Measurements from ENCODE around the gene VANGL2.
"Not testable (repeated sequence)": the region's sequence is repeated elsewhere in the genome, so short reads cannot be mapped to it uniquely, and the experiment has no call there.

VANGL2 gene

DNA sequence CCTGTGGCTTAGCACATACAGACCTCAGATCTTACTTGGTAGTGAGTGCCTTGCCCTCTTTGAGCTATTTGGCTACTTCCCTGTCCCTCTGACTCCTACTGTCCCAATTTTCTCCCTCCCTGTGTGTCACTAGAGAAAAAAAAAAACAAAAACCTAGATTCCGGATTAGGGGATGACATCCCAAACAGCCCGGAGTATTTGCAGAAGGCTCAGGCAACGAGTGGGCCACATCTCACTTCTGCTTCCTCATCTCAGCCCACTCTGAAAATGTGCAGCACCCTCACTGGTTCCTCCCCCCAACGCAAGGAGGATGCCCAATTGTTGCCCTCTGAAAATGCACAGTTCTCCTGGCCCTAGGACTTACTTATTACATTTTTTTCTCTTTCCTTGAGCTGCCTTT lies 28.6 kb upstream of the VANGL2 start:
- H3K9me3 ChIP-seq (replicated peaks; ENCODE audit: low read length) = no peaks in the 10 kb centered on the region
- no peak overlapping the region for H3K9ac ChIP-seq (ENCODE audit: low read depth, low read length)
- H3K27me3 ChIP-seq (ENCODE audit: control insufficient read depth, insufficient read depth, low read length) = no peaks in the 10 kb centered on the region
- no peak overlapping the region for H3K4me2 ChIP-seq (ENCODE audit: low read length)
- no peaks in the 10 kb centered on the region for H3K36me3 ChIP-seq (ENCODE audit: insufficient read depth, low read length)
- H3K4me3 ChIP-seq (ENCODE audit: low read length) = no peak overlapping the region
- peaks cover 11% of the 10 kb centered on the region for H3K4me1 ChIP-seq (ENCODE audit: control insufficient read depth, insufficient read depth, low read length)

- Histone ChIP-seq H3K36me3 (ENCODE audit: insufficient read depth, low read length) (no peaks in the 10 kb centered on the region), H3K9ac (ENCODE audit: low read depth, low read length) (no peak overlapping the region), H3K9me3 (replicated peaks; ENCODE audit: low read length) (no peaks in the 10 kb centered on the region), H3K4me3 (ENCODE audit: low read length) (no peak overlapping the region), H3K27me3 (ENCODE audit: control insufficient read depth, insufficient read depth, low read length) (peaks cover 2% of the 10 kb centered on the region), H3K4me1 (ENCODE audit: control insufficient read depth, insufficient read depth, low read length) (peaks cover 11% of the 10 kb centered on the region), H3K4me2 (ENCODE audit: low read length) (no peak overlapping the region)
Measured at GRCh38 chr1:160373696-160374095, 26.7 kb upstream of the VANGL2 start.

GRCh38 chr1:160374306-160375110 lies 25.9 kb upstream of the VANGL2 start:
- Histone ChIP-seq H3K4me2 (ENCODE audit: low read length) (no peak overlapping the region), H3K9ac (ENCODE audit: low read depth, low read length) (no peak overlapping the region), H3K4me1 (ENCODE audit: control insufficient read depth, insufficient read depth, low read length) (peaks cover 11% of the 10 kb centered on the region), H3K9me3 (replicated peaks; ENCODE audit: low read length) (no peaks in the 10 kb centered on the region), H3K27me3 (ENCODE audit: control insufficient read depth, insufficient read depth, low read length) (peaks cover 10% of the 10 kb centered on the region), H3K4me3 (ENCODE audit: low read length) (no peak overlapping the region), H3K36me3 (ENCODE audit: insufficient read depth, low read length) (no peaks in the 10 kb centered on the region)

DNA sequence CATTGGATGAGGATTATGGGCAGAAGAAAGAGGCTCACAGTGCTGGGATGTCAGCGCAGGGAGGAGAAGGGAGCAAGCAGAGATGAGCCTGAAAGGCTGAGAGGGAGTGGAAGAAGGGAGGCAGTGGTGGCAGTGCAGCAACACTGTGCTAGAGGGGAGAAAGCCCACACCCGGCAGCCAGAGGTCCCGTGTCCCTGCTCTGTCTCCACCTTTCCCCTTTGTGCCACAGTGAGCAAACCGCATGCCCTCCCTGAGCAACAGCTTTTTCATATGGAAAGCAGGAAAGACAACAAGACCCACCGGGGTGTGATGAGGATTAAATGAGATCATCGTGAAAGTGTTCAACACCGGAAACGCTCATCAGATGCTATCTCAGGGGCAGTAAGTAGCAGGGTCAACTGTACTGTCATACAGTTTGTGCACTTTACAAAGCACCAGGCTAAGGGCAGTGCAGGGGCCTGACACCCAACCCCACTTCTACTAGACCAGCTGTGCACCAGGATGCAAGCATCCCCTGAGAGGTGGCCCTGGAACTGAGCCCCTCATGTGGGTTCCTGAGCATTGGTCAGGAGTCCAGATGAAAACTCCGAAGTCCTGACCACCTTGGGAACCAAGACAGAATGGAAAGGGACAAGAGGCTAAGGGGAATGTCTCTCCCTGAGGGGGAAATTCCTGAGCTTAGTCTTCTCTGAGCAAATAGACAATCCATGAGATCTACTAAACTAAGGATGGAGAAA lies 24.4 kb upstream of the VANGL2 start:
- H3K4me1 ChIP-seq (ENCODE audit: control insufficient read depth, insufficient read depth, low read length) = peaks cover 11% of the 10 kb centered on the region
- no peaks in the 10 kb centered on the region for H3K36me3 ChIP-seq (ENCODE audit: insufficient read depth, low read length)
- H3K9me3 ChIP-seq (replicated peaks; ENCODE audit: low read length) = no peaks in the 10 kb centered on the region
- H3K9ac ChIP-seq (ENCODE audit: low read depth, low read length) = no peak overlapping the region
- peaks cover 14% of the 10 kb centered on the region for H3K27me3 ChIP-seq (ENCODE audit: control insufficient read depth, insufficient read depth, low read length)
- peak overlapping the region; percentile 42 for H3K4me2 ChIP-seq (ENCODE audit: low read length)
- H3K4me3 ChIP-seq (ENCODE audit: low read length) = no peak overlapping the region

- Histone ChIP-seq H3K36me3 (ENCODE audit: insufficient read depth, low read length) (no peaks in the 10 kb centered on the region), H3K9ac (ENCODE audit: low read depth, low read length) (no peak overlapping the region), H3K9me3 (replicated peaks; ENCODE audit: low read length) (no peaks in the 10 kb centered on the region), H3K4me2 (ENCODE audit: low read length) (peak overlapping the region; percentile 42), H3K27me3 (ENCODE audit: control insufficient read depth, insufficient read depth, low read length) (peaks cover 14% of the 10 kb centered on the region), H3K4me3 (ENCODE audit: low read length) (no peak overlapping the region), H3K4me1 (ENCODE audit: control insufficient read depth, insufficient read depth, low read length) (peaks cover 11% of the 10 kb centered on the region)
Measured at GRCh38 chr1:160376525-160377131, 23.7 kb upstream of the VANGL2 start.

DNA sequence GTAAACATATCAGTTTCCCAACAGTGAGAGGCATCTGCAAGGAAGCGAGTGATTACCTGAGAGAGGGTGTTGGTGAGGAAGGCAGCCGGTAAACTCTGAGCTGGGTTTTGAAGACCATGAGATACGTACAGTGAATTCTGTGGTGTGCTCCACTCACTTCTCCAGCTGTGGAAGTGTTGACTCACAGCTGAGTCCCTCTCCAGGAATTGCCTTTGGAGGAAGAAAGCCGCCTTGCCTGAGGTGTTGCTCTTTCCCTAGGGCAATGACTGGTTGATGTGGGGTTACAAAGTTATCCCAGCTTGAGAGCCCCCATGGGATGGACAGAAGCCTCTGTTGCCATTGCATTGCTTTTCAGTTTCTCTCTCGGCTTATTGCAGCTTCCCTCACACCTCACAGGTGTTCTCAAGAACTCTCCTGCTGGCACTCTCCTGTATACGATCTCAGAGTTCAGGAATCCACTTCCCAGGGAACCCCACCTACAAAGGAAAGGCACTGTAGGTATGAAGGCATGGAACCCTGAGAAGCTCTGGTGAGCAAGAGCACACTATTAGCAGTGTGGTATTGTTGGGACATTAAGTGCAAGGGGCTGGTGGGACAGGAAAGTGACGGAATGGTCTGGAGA lies 22.7 kb upstream of the VANGL2 start:
- no peaks in the 10 kb centered on the region for H3K36me3 ChIP-seq (ENCODE audit: insufficient read depth, low read length)
- no peak overlapping the region for H3K4me2 ChIP-seq (ENCODE audit: low read length)
- no peaks in the 10 kb centered on the region for H3K9me3 ChIP-seq (replicated peaks; ENCODE audit: low read length)
- H3K4me3 ChIP-seq (ENCODE audit: low read length) = no peak overlapping the region
- no peak overlapping the region for H3K9ac ChIP-seq (ENCODE audit: low read depth, low read length)
- H3K27me3 ChIP-seq (ENCODE audit: control insufficient read depth, insufficient read depth, low read length) = peaks cover 16% of the 10 kb centered on the region
- peaks cover 11% of the 10 kb centered on the region for H3K4me1 ChIP-seq (ENCODE audit: control insufficient read depth, insufficient read depth, low read length)

DNA sequence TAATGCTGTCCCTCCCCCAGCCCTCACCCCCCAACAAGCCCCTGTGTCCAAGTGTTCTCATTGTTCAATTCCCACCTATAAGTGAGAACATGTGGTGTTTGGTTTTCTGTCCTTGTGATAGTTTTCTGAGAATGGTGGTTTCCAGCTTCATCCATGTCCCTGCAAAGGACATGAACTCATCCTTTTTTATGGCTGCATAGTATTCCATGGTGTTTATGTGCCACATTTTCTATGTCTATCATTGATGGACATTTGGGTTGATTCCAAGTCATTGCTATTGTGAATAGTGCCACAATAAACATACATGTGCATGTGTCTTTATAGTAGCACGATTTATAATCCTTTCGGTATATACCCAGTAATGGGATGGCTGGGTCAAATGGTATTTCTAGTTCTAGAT lies 15.6 kb upstream of the VANGL2 start:
- H3K9ac ChIP-seq (ENCODE audit: low read depth, low read length); H3K9me3 ChIP-seq (replicated peaks; ENCODE audit: low read length); H3K36me3 ChIP-seq (ENCODE audit: insufficient read depth, low read length); H3K4me3 ChIP-seq (ENCODE audit: low read length); H3K4me1 ChIP-seq (ENCODE audit: control insufficient read depth, insufficient read depth, low read length); H3K4me2 ChIP-seq (ENCODE audit: low read length); H3K27me3 ChIP-seq (ENCODE audit: control insufficient read depth, insufficient read depth, low read length): not testable (repeated sequence)

GRCh38 chr1:160388406-160388805 lies 12.0 kb upstream of the VANGL2 start:
- H3K9me3 ChIP-seq (replicated peaks; ENCODE audit: low read length) = not testable (repeated sequence)

GRCh38 chr1:160394673-160395072 lies 5.7 kb upstream of the VANGL2 start:
- Histone ChIP-seq H3K9me3 (replicated peaks; ENCODE audit: low read length) (no peaks in the 10 kb centered on the region), H3K9ac (ENCODE audit: low read depth, low read length) (no peak overlapping the region), H3K4me2 (ENCODE audit: low read length) (no peak overlapping the region), H3K4me3 (ENCODE audit: low read length) (no peak overlapping the region), H3K36me3 (ENCODE audit: insufficient read depth, low read length) (no peaks in the 10 kb centered on the region), H3K4me1 (ENCODE audit: control insufficient read depth, insufficient read depth, low read length) (no peaks in the 10 kb centered on the region), H3K27me3 (ENCODE audit: control insufficient read depth, insufficient read depth, low read length) (peaks cover 45% of the 10 kb centered on the region)

More at GRCh38 chr1:160388406-160388805, 12.0 kb upstream of the VANGL2 start:
- H3K4me1 ChIP-seq (ENCODE audit: control insufficient read depth, insufficient read depth, low read length); H3K36me3 ChIP-seq (ENCODE audit: insufficient read depth, low read length); H3K4me3 ChIP-seq (ENCODE audit: low read length); H3K4me2 ChIP-seq (ENCODE audit: low read length); H3K9ac ChIP-seq (ENCODE audit: low read depth, low read length); H3K27me3 ChIP-seq (ENCODE audit: control insufficient read depth, insufficient read depth, low read length): not testable (repeated sequence)

DNA sequence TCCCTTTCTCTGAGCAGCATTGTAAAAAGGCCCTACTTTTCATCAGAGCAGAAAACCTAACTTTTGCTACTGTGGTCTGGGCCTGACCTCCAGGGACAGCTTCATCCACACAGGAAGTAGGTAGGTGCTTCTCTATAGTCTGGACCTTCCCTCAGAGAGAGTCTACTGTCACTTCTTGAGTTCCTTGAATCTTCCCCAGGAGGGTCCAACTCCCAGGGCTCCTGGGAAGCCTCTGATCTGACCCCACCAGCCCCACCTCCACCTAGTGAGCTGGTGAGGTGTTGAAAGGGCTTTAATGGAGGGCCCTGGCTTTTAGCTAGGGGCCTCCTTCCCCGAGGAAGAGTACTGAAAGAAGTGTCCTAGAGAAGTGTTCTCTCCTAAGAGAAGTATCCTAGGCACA lies 2.7 kb upstream of the VANGL2 start:
- peaks cover 64% of the 10 kb centered on the region for H3K27me3 ChIP-seq (ENCODE audit: control insufficient read depth, insufficient read depth, low read length)
- no peaks in the 10 kb centered on the region for H3K9me3 ChIP-seq (replicated peaks; ENCODE audit: low read length)
- peaks cover 3% of the 10 kb centered on the region for H3K4me1 ChIP-seq (ENCODE audit: control insufficient read depth, insufficient read depth, low read length)
- no peak overlapping the region for H3K4me3 ChIP-seq (ENCODE audit: low read length)
- no peak overlapping the region for H3K9ac ChIP-seq (ENCODE audit: low read depth, low read length)
- no peaks in the 10 kb centered on the region for H3K36me3 ChIP-seq (ENCODE audit: insufficient read depth, low read length)
- no peak overlapping the region for H3K4me2 ChIP-seq (ENCODE audit: low read length)

- peaks cover 75% of the 10 kb centered on the region for H3K27me3 ChIP-seq (ENCODE audit: control insufficient read depth, insufficient read depth, low read length)
- H3K9ac ChIP-seq (ENCODE audit: low read depth, low read length) = no peak overlapping the region
- H3K4me1 ChIP-seq (ENCODE audit: control insufficient read depth, insufficient read depth, low read length) = peaks cover 3% of the 10 kb centered on the region
- no peak overlapping the region for H3K4me2 ChIP-seq (ENCODE audit: low read length)
- no peak overlapping the region for H3K4me3 ChIP-seq (ENCODE audit: low read length)
- no peaks in the 10 kb centered on the region for H3K36me3 ChIP-seq (ENCODE audit: insufficient read depth, low read length)
- H3K9me3 ChIP-seq (replicated peaks; ENCODE audit: low read length) = no peaks in the 10 kb centered on the region
Measured at GRCh38 chr1:160398823-160399222, 1.5 kb upstream of the VANGL2 start.

Measured in skeletal muscle satellite cell (primary cell).